Measurements from ENCODE around the gene EPN1.

DNA sequence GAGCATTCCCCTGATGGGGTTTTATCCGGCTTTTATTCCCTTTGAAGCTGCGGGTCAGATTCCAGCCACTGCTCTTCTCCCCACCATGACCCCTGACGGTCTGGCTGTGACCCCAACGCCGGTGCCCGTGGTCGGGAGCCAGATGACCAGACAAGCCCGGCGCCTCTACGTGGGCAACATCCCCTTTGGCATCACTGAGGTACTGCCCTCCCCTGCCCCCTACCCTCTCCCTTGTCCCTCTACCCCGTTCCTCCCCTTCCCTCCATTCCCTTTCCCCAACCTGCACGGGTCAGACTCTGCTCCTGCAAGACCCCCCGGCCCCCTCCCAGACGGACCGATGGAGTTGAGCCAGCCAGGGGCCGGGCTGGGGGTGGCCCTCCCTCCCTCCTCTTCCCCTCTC is 14.0 kb upstream of the EPN1 start:
- TF ChIP-seq POLR2AphosphoS5 (IDR thresholded peaks at IDR 0.05; ENCODE audit: low read depth, low read length) = no peak
- TF ChIP-seq POLR2A (IDR thresholded peaks at IDR 0.05; ENCODE audit: low read depth, low read length) = no peak
- no peak for TF ChIP-seq POU2F2 (IDR thresholded peaks at IDR 0.05; ENCODE audit: low read depth, low read length)
- TF ChIP-seq TAF1 (IDR thresholded peaks at IDR 0.05; ENCODE audit: low read depth, low read length) = no peak
- no peak for TF ChIP-seq SPI1 (IDR thresholded peaks at IDR 0.05; ENCODE audit: low read depth, low read length)
- TF ChIP-seq PAX5 (IDR thresholded peaks at IDR 0.05; ENCODE audit: insufficient read depth, low read length, severe bottlenecking) = no peak
